ENCODE results near the gene SCTR. TPM values are rescaled to one million over a fixed set of nuclear protein-coding genes. Genes with fewer than 3 reads are reported as not detected.

The SCTR gene
- total and polyA plus RNA-seq, 2 of the 13 experiments (the other 11 are each of a cell fraction or from before 2014, with no cell fraction given) = not detected

GRCh38 chr2:119544075-119544938, 20.0 kb upstream of the SCTR start, which contains the start of gene CFAP221 (continued):
- TF ChIP-seq ZNF678 (CRISPR knock-in tag; IDR thresholded peaks at IDR 0.05) (no peak), ZNF362 (CRISPR knock-in tag; IDR thresholded peaks at IDR 0.05; ENCODE audit: borderline replicate concordance) (no peak), ZIK1 (CRISPR knock-in tag; IDR thresholded peaks at IDR 0.05; ENCODE audit: borderline replicate concordance, low read depth) (no peak), RERE (CRISPR knock-in tag; IDR thresholded peaks at IDR 0.05; ENCODE audit: low read depth) (no peak), PRDM10 (CRISPR knock-in tag; IDR thresholded peaks at IDR 0.05; ENCODE audit: low read depth) (peak; percentile 99), LBX2 (CRISPR knock-in tag; IDR thresholded peaks at IDR 0.05; ENCODE audit: borderline replicate concordance) (0 out of 2 replicates have a peak, but pooled peaks have one; percentile 36), PATZ1 (CRISPR knock-in tag; IDR thresholded peaks at IDR 0.05) (peak; percentile 61), ZGPAT (CRISPR knock-in tag; IDR thresholded peaks at IDR 0.05) (peak; percentile 32; the same call in 1 of the 2 replicates), ZNF350 (CRISPR knock-in tag; IDR thresholded peaks at IDR 0.05; ENCODE audit: borderline replicate concordance, low read depth) (no peak; the same call in 1 of the 2 replicates), HDAC2 (CRISPR knock-in tag; IDR thresholded peaks at IDR 0.05) (0 out of 2 replicates have a peak, but pooled peaks have one; percentile 9), ARHGAP35 (CRISPR knock-in tag; IDR thresholded peaks at IDR 0.05; ENCODE audit: borderline replicate concordance) (peak; percentile 44; the same call in 1 of the 2 replicates)
